ENCODE measurements around the gene YIF1B. TPM values are rescaled to one million over a fixed set of nuclear protein-coding genes. Genes with fewer than 3 reads are reported as not detected.

The YIF1B gene
- total and polyA plus RNA-seq, 9 of the 15 experiments (the other 6 are each of a cell fraction or from before 2014, with no cell fraction given): 8.5 to 586 (median 323) TPM

- TF ChIP-seq SPI1 (IDR thresholded peaks at IDR 0.05; ENCODE audit: borderline replicate concordance, low read depth, low read length) (peak; percentile 51), MCM7 (IDR thresholded peaks at IDR 0.05) (no peak)
- POLR2A ChIA-PET: interaction anchor here (0.7 to 3.3 kb wide), 3 partner anchors 10 to 29 kb away, joined by 3 to 13 read pairs (median 3); no protein-coding TSS in a partner anchor
- Histone ChIP-seq H3K4me2 (ENCODE audit: insufficient read depth, low read length) (no peak overlapping the region), H3K9me3 (replicated peaks; ENCODE audit: control insufficient read depth, insufficient read depth, low read depth, low read length) (no peaks in the 10 kb centered on the region), H3K36me3 (ENCODE audit: control insufficient read depth, insufficient read depth, low read length) (no peaks in the 10 kb centered on the region), H3K9ac (ENCODE audit: insufficient read depth in 1 of 2, low read depth in 2 of 2, low read length in 2 of 2) (no peak overlapping the region), H3K79me2 (ENCODE audit: control insufficient read depth, insufficient read depth, low read length) (no peaks in the 10 kb centered on the region), H3K27ac (ENCODE audit: extremely low read depth, low read depth, low read length) (no peak overlapping the region), H4K20me1 (replicated peaks; ENCODE audit: control insufficient read depth, insufficient read depth, low read length) (no peaks in the 10 kb centered on the region), H3K27me3 (ENCODE audit: control insufficient read depth in 2 of 2, insufficient read depth in 2 of 2, low read length in 2 of 2) (no peaks in the 10 kb centered on the region), H3K9me1 (ENCODE audit: control insufficient read depth, insufficient read depth, low read length) (no peaks in the 10 kb centered on the region), H3K4me1 (replicated peaks in 1 of 2; ENCODE audit: control insufficient read depth in 2 of 2, insufficient read depth in 2 of 2, low read length in 2 of 2) (peaks cover 10 to 15% of the 10 kb centered on the region in 2 experiments; a peak in 4 of 5 replicates), H2AFZ (ENCODE audit: low read depth, low read length) (peak overlapping the region; percentile 78), H3K4me3 (no peak overlapping the region)
- DNase-seq (ENCODE audit: extremely low read depth in 1 of 4, low spot score in 3 of 4) (no peak), FAIRE-seq (no peak), ATAC-seq (no peak; the same call in 2 of the 3 replicates)
- in situ Hi-C loops (cut with MboI): no loop called here
- WGBS (ENCODE audit: insufficient coverage, low coverage, missing lambda C conversion rate): 31% methylated on average over 6 of the region's 7 CpGs
- BruUV-seq (replicated peaks): no TSS peak
- intact Hi-C loops (cut with micrococcal nuclease): no loop called here
- CTCF ChIA-PET (ENCODE audit: low intra/inter-chr PET ratio): no interaction called here
Measured at GRCh38 chr19:38284422-38284821, 31.3 kb downstream of the YIF1B start.

- CTCF ChIA-PET (ENCODE audit: low intra/inter-chr PET ratio): no interaction called here
- no TSS peak for BruUV-seq (replicated peaks)
- in situ Hi-C loops (cut with MboI): no loop called here
- TF ChIP-seq ZNF140 (CRISPR knock-in tag; IDR thresholded peaks at IDR 0.05): no peak
- no peak for TF ChIP-seq TRIM25 (IDR thresholded peaks at IDR 0.05; ENCODE audit: borderline replicate concordance)
- no peak for TF ChIP-seq ILK (tag; IDR thresholded peaks at IDR 0.05; ENCODE audit: borderline replicate concordance, low read depth)
- TF ChIP-seq ZNF354B (CRISPR knock-in tag; IDR thresholded peaks at IDR 0.05): no peak
- no peak for TF ChIP-seq PCBP2 (IDR thresholded peaks at IDR 0.05; ENCODE audit: low read depth, low read length, poor library complexity, severe bottlenecking)
- no peak for TF ChIP-seq NCOA1 (IDR thresholded peaks at IDR 0.05; ENCODE audit: low read depth)
- TF ChIP-seq ZNF57 (CRISPR knock-in tag; IDR thresholded peaks at IDR 0.05): no peak
- TF ChIP-seq HOXB6 (CRISPR knock-in tag; IDR thresholded peaks at IDR 0.05; ENCODE audit: borderline replicate concordance): no peak
- TF ChIP-seq HNRNPK (IDR thresholded peaks at IDR 0.05; ENCODE audit: low read depth, low read length, poor library complexity, severe bottlenecking): no peak
- no peak for TF ChIP-seq RBM22 (IDR thresholded peaks at IDR 0.05; ENCODE audit: low read depth, low read length, poor library complexity, severe bottlenecking)
- TF ChIP-seq ADNP (tag; IDR thresholded peaks at IDR 0.05): no peak
- no peak for TF ChIP-seq NUFIP1 (IDR thresholded peaks at IDR 0.05; ENCODE audit: partially characterized antibody)
- no peak for TF ChIP-seq FIP1L1 (IDR thresholded peaks at IDR 0.05; ENCODE audit: low read depth, low read length, poor library complexity, severe bottlenecking)
- no peak for TF ChIP-seq ILF3 (IDR thresholded peaks at IDR 0.05; ENCODE audit: borderline replicate concordance)
- no peak for TF ChIP-seq ZNF24 (IDR thresholded peaks at IDR 0.05)
Measured at GRCh38 chr19:38283271-38283670, 32.5 kb downstream of the YIF1B start.

More at GRCh38 chr19:38283271-38283670, 32.5 kb downstream of the YIF1B start:
- ATAC-seq: no peak
- Histone ChIP-seq H3K36me3 (ENCODE audit: control insufficient read depth, insufficient read depth, low read length) (no peaks in the 10 kb centered on the region), H3K4me3 (no peak overlapping the region), H3K4me1 (replicated peaks in 1 of 2; ENCODE audit: control insufficient read depth in 2 of 2, insufficient read depth in 2 of 2, low read length in 2 of 2) (peaks cover 10 to 11% of the 10 kb centered on the region in 2 experiments; a peak in 4 of 5 replicates), H3K27ac (ENCODE audit: extremely low read depth, low read depth, low read length) (no peak overlapping the region), H3K9ac (ENCODE audit: insufficient read depth in 1 of 2, low read depth in 2 of 2, low read length in 2 of 2) (0 out of 4 replicates have a peak overlapping the region, but pooled peaks of 1 of the 2 experiments have one; percentile 3), H2AFZ (ENCODE audit: low read depth, low read length) (0 out of 2 replicates have a peak overlapping the region, but pooled peaks have one; percentile 4), H3K27me3 (ENCODE audit: control insufficient read depth in 2 of 2, insufficient read depth in 2 of 2, low read length in 2 of 2) (no peaks in the 10 kb centered on the region), H4K20me1 (replicated peaks; ENCODE audit: control insufficient read depth, insufficient read depth, low read length) (no peaks in the 10 kb centered on the region), H3K9me1 (ENCODE audit: control insufficient read depth, insufficient read depth, low read length) (no peaks in the 10 kb centered on the region), H3K4me2 (ENCODE audit: insufficient read depth, low read length) (no peak overlapping the region), H3K79me2 (ENCODE audit: control insufficient read depth, insufficient read depth, low read length) (no peaks in the 10 kb centered on the region), H3K9me3 (replicated peaks; ENCODE audit: control insufficient read depth, insufficient read depth, low read depth, low read length) (no peaks in the 10 kb centered on the region)
- no peak for FAIRE-seq
- 83% methylated on average over 5 of the region's 8 CpGs for WGBS (ENCODE audit: insufficient coverage, low coverage, missing lambda C conversion rate)
- intact Hi-C loops (cut with micrococcal nuclease): no loop called here
- POLR2A ChIA-PET: interaction anchor here (1.0 to 3.3 kb wide), 3 partner anchors 13 to 18 kb away, joined by 3 to 13 read pairs (median 4); no protein-coding TSS in a partner anchor
- no peak for DNase-seq (ENCODE audit: extremely low read depth in 1 of 4, low spot score in 3 of 4)

Measured in K562 (cell line).